ENCODE data around the gene KRT2. TPM values are rescaled to one million over a fixed set of nuclear protein-coding genes. Genes with fewer than 3 reads are reported as not detected.

Gene KRT2
- total and polyA plus RNA-seq, 2 of the 8 experiments (the other 6 are each of a cell fraction or from before 2014, with no cell fraction given), result not detected

- H3K36me3 ChIP-seq (ENCODE audit: control insufficient read depth in 2 of 4, insufficient read depth in 4 of 4, low read length in 3 of 4), result no peaks in the 10 kb centered on the region
- no peak overlapping the region for H3K4me2 ChIP-seq (ENCODE audit: insufficient read depth in 1 of 2, low read depth in 2 of 2, low read length in 2 of 2)
- no peak overlapping the region for H4K91ac ChIP-seq (replicated peaks; ENCODE audit: insufficient read length, low read length)
- DNase-seq (ENCODE audit: low read depth in 1 of 2, low spot score in 2 of 2) (peak in 1 of 2 experiments; percentile 24), FAIRE-seq (no peak)
- no peak overlapping the region for H3K56ac ChIP-seq (replicated peaks; ENCODE audit: insufficient read length, low read depth, low read length)
- ChIA-PET POLR2A (ENCODE audit: partially characterized antibody) (no interaction called here), CTCF (ENCODE audit: partially characterized antibody) (interaction anchor here (0.6 to 1.3 kb wide), 5 partner anchors 11 to 430 kb away, joined by 3 to 4 read pairs (median 3); no protein-coding TSS in a partner anchor)
- no peak overlapping the region for H3K4me3 ChIP-seq (ENCODE audit: extremely low read depth in 1 of 4, insufficient read depth in 2 of 4, low read depth in 3 of 4, low read length in 4 of 4)
- no peaks in the 10 kb centered on the region for H3K79me1 ChIP-seq (ENCODE audit: low read depth, low read length)
- no peak overlapping the region for H3K9ac ChIP-seq (replicated peaks in 1 of 4; ENCODE audit: extremely low read depth in 1 of 4, low read depth in 3 of 4, low read length in 3 of 4)
- 87% methylated on average over 7 of the region's 7 CpGs; no CpG with 5 or more reads in 1 of the 2 experiments for WGBS, 2 experiments (ENCODE audit: extremely low coverage in 1 of 2, insufficient coverage in 1 of 2, insufficient read length in 1 of 2, insufficient replicate concordance in 2 of 2, low coverage in 1 of 2, low lambda C conversion rate in 2 of 2, missing lambda C conversion rate in 1 of 2)
- no peaks in the 10 kb centered on the region for H3K9me3 ChIP-seq (ENCODE audit: insufficient read depth in 2 of 2, low read depth in 1 of 2, low read length in 1 of 2)
- H2AFZ ChIP-seq (ENCODE audit: low read length), result no peak overlapping the region
- H3K23ac ChIP-seq (ENCODE audit: insufficient read length), result no peak overlapping the region
- no peak overlapping the region for H3K4ac ChIP-seq (replicated peaks; ENCODE audit: insufficient read length, low read depth, low read length)
- no peaks in the 10 kb centered on the region for H4K20me1 ChIP-seq (replicated peaks in 1 of 2; ENCODE audit: control insufficient read depth in 1 of 2, insufficient read depth in 2 of 2, low read length in 2 of 2)
- H3K79me2 ChIP-seq (ENCODE audit: control insufficient read depth in 1 of 2, insufficient read depth in 2 of 2, low read length in 2 of 2), result no peaks in the 10 kb centered on the region
- peaks cover 0 to 5% (median 0%) of the 10 kb centered on the region in 4 experiments; a peak in 1 of 7 replicates for H3K27me3 ChIP-seq (replicated peaks in 1 of 4; ENCODE audit: control insufficient read depth in 3 of 4, extremely low read depth in 1 of 4, insufficient read depth in 3 of 4, low read length in 3 of 4)
- no peak overlapping the region for H4K8ac ChIP-seq (ENCODE audit: extremely low read depth, insufficient read depth, low read length)
- no peak overlapping the region for H3K14ac ChIP-seq (ENCODE audit: insufficient read length)
- no peaks in the 10 kb centered on the region for H3K23me2 ChIP-seq (ENCODE audit: low read depth, low read length)
- H3K27ac ChIP-seq (ENCODE audit: low read depth, low read length), result no peak overlapping the region
- H3K18ac ChIP-seq (ENCODE audit: extremely low read depth, low read length), result no peak overlapping the region
- no peak overlapping the region for H2BK12ac ChIP-seq (ENCODE audit: low read depth, low read length)
- no peak overlapping the region for H2AK5ac ChIP-seq (ENCODE audit: low read depth, low read length)
- no peaks in the 10 kb centered on the region for H3K4me1 ChIP-seq (replicated peaks in 1 of 4; ENCODE audit: control insufficient read depth in 3 of 4, insufficient read depth in 4 of 4, low read length in 3 of 4)
- H2BK15ac ChIP-seq (ENCODE audit: low read length), result no peak overlapping the region
- H2BK20ac ChIP-seq (ENCODE audit: low read length), result no peak overlapping the region
- no peak overlapping the region for H2BK120ac ChIP-seq (replicated peaks; ENCODE audit: low read depth, low read length)
- no peak overlapping the region for H2BK5ac ChIP-seq (ENCODE audit: low read depth, low read length)
- TF ChIP-seq GTF2F1 (IDR thresholded peaks at IDR 0.05; ENCODE audit: borderline replicate concordance, low read depth, low read length), result no peak
- no peak for TF ChIP-seq RFX5 (IDR thresholded peaks at IDR 0.05; ENCODE audit: borderline replicate concordance, low read depth, low read length)
- TF ChIP-seq KDM5A (IDR thresholded peaks at IDR 0.05; ENCODE audit: low read length), result no peak
- no peak for TF ChIP-seq HDAC6 (IDR thresholded peaks at IDR 0.05; ENCODE audit: low read depth, low read length)
- no peak for TF ChIP-seq TCF12 (IDR thresholded peaks at IDR 0.05; ENCODE audit: low read depth, low read length)
- TF ChIP-seq RNF2 (IDR thresholded peaks at IDR 0.05; ENCODE audit: borderline replicate concordance, low read depth, low read length, missing control alignments, poor library complexity, severe bottlenecking), result no peak
- no peak for TF ChIP-seq SAP30 (IDR thresholded peaks at IDR 0.05; ENCODE audit: insufficient read depth, insufficient replicate concordance, low read length)
- TF ChIP-seq BCL11A (IDR thresholded peaks at IDR 0.05; ENCODE audit: low read depth in 2 of 2, low read length in 2 of 2), result no peak
- TF ChIP-seq GABPA (IDR thresholded peaks at IDR 0.05; ENCODE audit: borderline replicate concordance, insufficient read depth, low read length), result no peak
- TF ChIP-seq MAX (IDR thresholded peaks at IDR 0.05), result no peak
- H4K5ac ChIP-seq (ENCODE audit: insufficient read length, low read depth, low read length), result no peak overlapping the region
Observed at GRCh38 chr12:52645120-52645761, 6.8 kb downstream of the KRT2 start.
